Keratinocyte (primary cell): ENCODE data around the gene THG1L. TPM values are rescaled to one million over a fixed set of nuclear protein-coding genes. Genes with fewer than 3 reads are reported as not detected.

Experiments
- DNase-seq: peaks from one replicate; pipeline ENCODE4 v3.0.0-alpha.2; 2011; ENCODE audit warnings: low read depth, missing footprints, low spot score
- FAIRE-seq: peaks from 2 replicates; lab custom pipeline; 2011; peaks lifted over from hg19 to GRCh38; lab: Jason Lieb, UNC
- H2AFZ ChIP-seq: 2 replicates; pipeline ENCODE4 v1.6.0; 2012; ENCODE audit warnings: low read length, control low read depth, inconsistent platforms; ENCODE audit not compliant: control insufficient read depth
- H3K27ac ChIP-seq: 2 replicates; pipeline ENCODE4 v1.5.1; 2011; ENCODE audit warnings: low read length; ENCODE audit not compliant: control insufficient read depth, insufficient read depth
- H3K27me3 ChIP-seq: 3 replicates; pipeline ENCODE4 v1.6.0; 2011; ENCODE audit warnings: low read length; ENCODE audit not compliant: control insufficient read depth, insufficient read depth; ENCODE audit errors: extremely low read depth
- H3K36me3 ChIP-seq, 2 experiments: 2 replicates in 1 of 2; 3 replicates in 1 of 2; pipeline ENCODE4 v1.5.1; 2011; ENCODE audit warnings: low read length in 2 of 2, mild to moderate bottlenecking in 1 of 2; ENCODE audit not compliant: control insufficient read depth in 2 of 2, insufficient read depth in 2 of 2; ENCODE audit errors: extremely low read depth in 1 of 2
- H3K4me1 ChIP-seq: 3 replicates; pipeline ENCODE4 v1.5.1; 2011; ENCODE audit warnings: low read length; ENCODE audit not compliant: control insufficient read depth, insufficient read depth; ENCODE audit errors: extremely low read depth
- H3K4me2 ChIP-seq: 3 replicates; pipeline ENCODE4 v1.6.0; 2011; ENCODE audit warnings: low read depth, low read length; ENCODE audit not compliant: control insufficient read depth, insufficient read depth; ENCODE audit errors: extremely low read depth
- H3K4me3 ChIP-seq, 3 experiments: fragments of 200-600 bp in 1 of 3; sonication (generic) in 1 of 3; 2 replicates in 2 of 3; 3 replicates in 1 of 3; pipeline ENCODE4 v1.5.1; 2011 to 2016; ENCODE audit warnings: low read length in 3 of 3, mild to moderate bottlenecking in 3 of 3, control low read depth in 2 of 3, inconsistent platforms in 1 of 3, low read depth in 1 of 3, mixed read lengths in 1 of 3, mixed run types in 1 of 3, moderate library complexity in 1 of 3; ENCODE audit not compliant: control insufficient read depth in 2 of 3, insufficient read depth in 2 of 3; ENCODE audit errors: extremely low read depth in 1 of 3
- H3K79me2 ChIP-seq: 2 replicates; pipeline ENCODE4 v1.6.0; 2012; ENCODE audit warnings: low read length; ENCODE audit not compliant: control insufficient read depth, insufficient read depth
- H3K9ac ChIP-seq: 3 replicates; pipeline ENCODE4 v1.6.0; 2011; ENCODE audit warnings: low read length; ENCODE audit not compliant: control insufficient read depth, insufficient read depth; ENCODE audit errors: extremely low read depth
- H3K9me1 ChIP-seq: 3 replicates; pipeline ENCODE4 v1.6.0; 2011; ENCODE audit warnings: low read length; ENCODE audit not compliant: control insufficient read depth, insufficient read depth; ENCODE audit errors: extremely low read depth
- H3K9me3 ChIP-seq: 2 replicates; pipeline ENCODE4 v1.5.1; 2012; ENCODE audit warnings: low read depth, low read length; ENCODE audit not compliant: control insufficient read depth
- H4K20me1 ChIP-seq: 3 replicates; pipeline ENCODE4 v1.6.0; 2011; ENCODE audit warnings: low read length; ENCODE audit not compliant: control insufficient read depth, insufficient read depth; ENCODE audit errors: extremely low read depth
- EZH2 ChIP-seq: IDR thresholded peaks from one replicate; pipeline ENCODE4 v1.6.1; 2012; ENCODE audit warnings: inconsistent platforms, mild to moderate bottlenecking, low read length, moderate library complexity
- dilution Hi-C: fragments of 300-500 bp; cut with MboI; formaldehyde crosslinking; loops from one replicate; pipeline ENCODE4 v1.7.0; 2020; ENCODE audit warnings: low sequenced_read_pairs; ENCODE audit not compliant: extremely low pct_ligation_motif_present
- polyA plus RNA-seq, 5 experiments: library from polyadenylated mRNA; depleted of rRNA in 3 of 5; stranded (reverse) in 3 of 5; stranded (forward) in 1 of 5; unstranded in 1 of 5; fragments of >200 nt; gene quantifications; 1 replicate in 1 of 5; 2 replicates in 3 of 5; 3 replicates in 1 of 5; pipeline versions ENCODE4 v1.2.1 to v1.2.3, GENCODE V29; 2011 to 2012; ENCODE audit warnings: missing spikeins in 2 of 5, low read depth in 1 of 5, low replicate concordance in 1 of 5
- TF ChIP-seq, protein P1 (sequence below), 3 experiments: IDR thresholded peaks in 1 of 3; conservative IDR thresholded peaks in 1 of 3; optimal IDR thresholded peaks in 1 of 3; 2 replicates in 2 of 3; 3 replicates in 1 of 3; pipeline versions ENCODE3 to v1.5.1; 2011; ENCODE audit warnings: low read length in 3 of 3, mild to moderate bottlenecking in 3 of 3, moderate library complexity in 2 of 3, control low read depth in 1 of 3, inconsistent platforms in 1 of 3; ENCODE audit not compliant: insufficient read depth in 2 of 3; ENCODE audit errors: extremely low read depth in 1 of 3

The THG1L gene
- polyA plus RNA-seq, 1 donor (not counting 4 experiments of a cell fraction or from before 2014, with no cell fraction given) = 23.4 TPM

DNA sequence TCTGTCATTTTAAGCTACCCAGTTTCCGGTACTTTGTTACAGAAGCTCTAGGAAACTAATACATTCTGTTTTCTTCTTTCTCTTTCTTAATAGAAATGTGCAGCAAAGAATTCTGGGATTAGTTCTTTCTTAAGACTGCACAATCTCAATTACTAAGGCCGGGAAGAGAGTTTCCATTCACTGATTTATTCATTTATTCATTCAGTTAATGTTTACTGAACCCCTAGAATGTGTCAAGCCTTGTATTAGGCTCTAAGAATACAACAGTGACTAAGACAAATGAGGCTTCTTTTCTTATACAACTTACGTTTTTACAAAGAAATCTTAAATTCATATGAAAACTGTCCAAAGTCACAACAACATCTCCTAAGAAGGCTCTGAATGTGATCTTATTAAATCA, 27.5 kb upstream of the THG1L start:
- Histone ChIP-seq H3K4me2 (no peak overlapping the region), H3K27ac (no peak overlapping the region), H3K4me3 (no peak overlapping the region), H2AFZ (no peak overlapping the region), H3K36me3 (no peaks in the 10 kb centered on the region), H4K20me1 (no peaks in the 10 kb centered on the region), H3K9ac (no peak overlapping the region), H3K79me2 (no peaks in the 10 kb centered on the region), H3K9me3 (no peaks in the 10 kb centered on the region), H3K4me1 (no peaks in the 10 kb centered on the region), H3K27me3 (no peaks in the 10 kb centered on the region), H3K9me1 (no peaks in the 10 kb centered on the region)
- DNase-seq (no peak), FAIRE-seq (no peak)
- dilution Hi-C loops = no loop called here
- TF ChIP-seq EZH2 = no peak
- TF ChIP-seq, protein P1, sequence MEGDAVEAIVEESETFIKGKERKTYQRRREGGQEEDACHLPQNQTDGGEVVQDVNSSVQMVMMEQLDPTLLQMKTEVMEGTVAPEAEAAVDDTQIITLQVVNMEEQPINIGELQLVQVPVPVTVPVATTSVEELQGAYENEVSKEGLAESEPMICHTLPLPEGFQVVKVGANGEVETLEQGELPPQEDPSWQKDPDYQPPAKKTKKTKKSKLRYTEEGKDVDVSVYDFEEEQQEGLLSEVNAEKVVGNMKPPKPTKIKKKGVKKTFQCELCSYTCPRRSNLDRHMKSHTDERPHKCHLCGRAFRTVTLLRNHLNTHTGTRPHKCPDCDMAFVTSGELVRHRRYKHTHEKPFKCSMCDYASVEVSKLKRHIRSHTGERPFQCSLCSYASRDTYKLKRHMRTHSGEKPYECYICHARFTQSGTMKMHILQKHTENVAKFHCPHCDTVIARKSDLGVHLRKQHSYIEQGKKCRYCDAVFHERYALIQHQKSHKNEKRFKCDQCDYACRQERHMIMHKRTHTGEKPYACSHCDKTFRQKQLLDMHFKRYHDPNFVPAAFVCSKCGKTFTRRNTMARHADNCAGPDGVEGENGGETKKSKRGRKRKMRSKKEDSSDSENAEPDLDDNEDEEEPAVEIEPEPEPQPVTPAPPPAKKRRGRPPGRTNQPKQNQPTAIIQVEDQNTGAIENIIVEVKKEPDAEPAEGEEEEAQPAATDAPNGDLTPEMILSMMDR (optimal IDR thresholded peaks at IDR 0.05 in 1 of 3, IDR thresholded peaks at IDR 0.05 in 1 of 3, conservative IDR thresholded peaks at IDR 0.05 in 1 of 3; ENCODE audit: extremely low read depth in 1 of 3, insufficient read depth in 2 of 3, low read length in 3 of 3) = no peak

DNA sequence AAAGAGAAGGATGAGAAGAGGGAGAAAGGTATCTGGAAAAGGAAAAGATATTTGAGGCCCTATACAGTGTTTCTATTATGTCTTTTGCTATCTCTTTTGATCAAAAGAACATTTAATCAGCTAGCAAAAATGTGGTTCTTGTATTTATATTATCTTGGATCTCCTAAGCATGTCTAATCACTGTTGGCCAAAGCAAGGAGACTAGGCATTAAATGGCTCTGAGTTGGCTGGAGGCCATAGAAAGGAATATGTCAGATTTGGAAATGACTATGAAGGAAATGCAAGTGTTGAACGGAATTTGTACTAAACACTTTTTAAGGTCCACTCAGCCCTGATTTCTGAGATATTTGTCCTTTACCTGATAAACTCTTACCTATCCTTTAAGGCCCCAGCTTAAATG, 22.4 kb upstream of the THG1L start:
- no peak overlapping the region for H3K4me2 ChIP-seq
- H3K9ac ChIP-seq = no peak overlapping the region
- FAIRE-seq (no peak), DNase-seq (no peak)
- dilution Hi-C loops = no loop called here
- no peaks in the 10 kb centered on the region for H3K27me3 ChIP-seq
- H3K36me3 ChIP-seq = no peaks in the 10 kb centered on the region
- TF ChIP-seq EZH2 = no peak
- TF ChIP-seq, protein P1 (optimal IDR thresholded peaks at IDR 0.05 in 1 of 3, IDR thresholded peaks at IDR 0.05 in 1 of 3, conservative IDR thresholded peaks at IDR 0.05 in 1 of 3; ENCODE audit: extremely low read depth in 1 of 3, insufficient read depth in 2 of 3, low read length in 3 of 3) = no peak
- no peaks in the 10 kb centered on the region for H3K4me1 ChIP-seq
- H3K4me3 ChIP-seq = no peak overlapping the region
- H3K27ac ChIP-seq = no peak overlapping the region
- H2AFZ ChIP-seq = no peak overlapping the region
- no peaks in the 10 kb centered on the region for H3K9me3 ChIP-seq
- H4K20me1 ChIP-seq = no peaks in the 10 kb centered on the region
- H3K9me1 ChIP-seq = no peaks in the 10 kb centered on the region
- no peaks in the 10 kb centered on the region for H3K79me2 ChIP-seq
